Astrocyte of the spinal cord (primary cell): ENCODE data around the gene HMGB1.

Experiments
- DNase-seq: peaks from one replicate; pipeline ENCODE4 v3.0.0; 2011; ENCODE audit warnings: low read depth, low spot score
- H3K4me3 ChIP-seq: 2 replicates; pipeline ENCODE4 v1.5.1; 2011; ENCODE audit warnings: low read depth, mild to moderate bottlenecking, low read length, moderate library complexity
- CTCF ChIP-seq: IDR thresholded peaks from 2 replicates; pipeline ENCODE4 v1.5.1; 2012; ENCODE audit warnings: low read depth, mild to moderate bottlenecking, low read length, inconsistent platforms
- in situ Hi-C: cut with HindIII; loops from 2 replicates; pipeline ENCODE4 v1.10.0; 2017; ENCODE audit warnings: low sequenced_read_pairs

The HMGB1 gene

GRCh38 chr13:30481241-30481760 is 15.6 kb upstream of the HMGB1 start:
- no peak for DNase-seq
- in situ Hi-C loops = no loop called here
- TF ChIP-seq CTCF = no peak
- H3K4me3 ChIP-seq = no peak overlapping the region

- in situ Hi-C loops = no loop called here
- no peak overlapping the region for H3K4me3 ChIP-seq
- DNase-seq = no peak
- TF ChIP-seq CTCF = no peak
Observed at GRCh38 chr13:30480292-30480950, 14.7 kb upstream of the HMGB1 start.

- in situ Hi-C loops = no loop called here
- no peak for TF ChIP-seq CTCF
- no peak overlapping the region for H3K4me3 ChIP-seq
- DNase-seq = no peak
Observed at GRCh38 chr13:30479883-30480219, 14.1 kb upstream of the HMGB1 start.

GRCh38 chr13:30479154-30479882 is 13.6 kb upstream of the HMGB1 start:
- TF ChIP-seq CTCF = no peak
- H3K4me3 ChIP-seq = no peak overlapping the region

GRCh38 chr13:30477346-30478195 is 11.8 kb upstream of the HMGB1 start:
- DNase-seq = no peak
- no peak overlapping the region for H3K4me3 ChIP-seq
- in situ Hi-C loops = no loop called here
- no peak for TF ChIP-seq CTCF

More at GRCh38 chr13:30479154-30479882, 13.6 kb upstream of the HMGB1 start:
- in situ Hi-C loops = no loop called here
- no peak for DNase-seq

- no peak overlapping the region for H3K4me3 ChIP-seq
- no peak for TF ChIP-seq CTCF
- no peak for DNase-seq
- in situ Hi-C loops = no loop called here
Observed at GRCh38 chr13:30473675-30474074, 7.9 kb upstream of the HMGB1 start.
